SU-DHL-6 (cell line): ENCODE measurements around the gene ATG4C.

Experiments used
- EZH2phosphoT487 ChIP-seq: fragments of 200-600 bp; sonication (generic), shearing (Covaris generic); conservative IDR thresholded peaks from 2 replicates; pipeline ENCODE4 v1.6.1; 2018; ENCODE audit warnings: mild to moderate bottlenecking, antibody characterized with exemption, low read length, moderate library complexity, mixed read lengths
- TF ChIP-seq, protein P1 (sequence below): fragments of 200-600 bp; sonication (generic); IDR thresholded peaks from one replicate; pipeline ENCODE4 v1.5.1; 2017; ENCODE audit warnings: antibody characterized with exemption, mild to moderate bottlenecking, low read length, moderate library complexity; ENCODE audit not compliant: insufficient read depth, poor library complexity, severe bottlenecking

DNA sequence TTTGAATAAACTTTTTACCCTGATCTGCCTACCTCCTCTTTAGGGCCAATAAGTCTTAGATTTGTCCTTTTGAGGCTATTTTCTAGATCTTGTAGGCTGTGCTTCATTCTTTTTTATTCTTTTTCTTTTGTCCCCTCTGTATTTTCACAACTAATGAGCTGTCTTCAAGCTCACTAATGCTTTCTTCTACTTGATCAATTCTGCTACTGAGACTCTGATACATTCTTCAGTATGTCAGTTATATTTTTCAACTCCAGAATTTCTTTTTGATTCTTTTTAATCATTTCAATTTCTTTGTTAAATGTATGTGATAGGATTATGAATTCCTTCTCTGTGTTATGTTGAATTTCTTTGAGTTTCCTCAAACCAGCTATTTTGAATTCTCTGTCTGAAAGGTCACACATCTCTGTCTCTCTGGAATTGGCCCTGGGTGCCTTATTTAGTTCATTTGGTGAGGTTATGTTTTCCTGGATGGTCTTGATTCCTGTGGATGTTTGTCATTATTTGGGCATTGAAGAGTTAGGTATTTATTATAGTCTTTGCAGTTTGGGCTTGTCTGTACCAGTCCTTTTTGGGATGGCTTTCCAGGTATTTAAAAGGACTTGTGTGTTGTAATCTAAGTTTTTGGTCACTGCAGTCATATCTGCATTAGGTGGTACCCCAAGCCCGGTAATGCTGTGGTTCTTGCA lies 11.2 kb upstream of the ATG4C start:
- TF ChIP-seq, protein P1, sequence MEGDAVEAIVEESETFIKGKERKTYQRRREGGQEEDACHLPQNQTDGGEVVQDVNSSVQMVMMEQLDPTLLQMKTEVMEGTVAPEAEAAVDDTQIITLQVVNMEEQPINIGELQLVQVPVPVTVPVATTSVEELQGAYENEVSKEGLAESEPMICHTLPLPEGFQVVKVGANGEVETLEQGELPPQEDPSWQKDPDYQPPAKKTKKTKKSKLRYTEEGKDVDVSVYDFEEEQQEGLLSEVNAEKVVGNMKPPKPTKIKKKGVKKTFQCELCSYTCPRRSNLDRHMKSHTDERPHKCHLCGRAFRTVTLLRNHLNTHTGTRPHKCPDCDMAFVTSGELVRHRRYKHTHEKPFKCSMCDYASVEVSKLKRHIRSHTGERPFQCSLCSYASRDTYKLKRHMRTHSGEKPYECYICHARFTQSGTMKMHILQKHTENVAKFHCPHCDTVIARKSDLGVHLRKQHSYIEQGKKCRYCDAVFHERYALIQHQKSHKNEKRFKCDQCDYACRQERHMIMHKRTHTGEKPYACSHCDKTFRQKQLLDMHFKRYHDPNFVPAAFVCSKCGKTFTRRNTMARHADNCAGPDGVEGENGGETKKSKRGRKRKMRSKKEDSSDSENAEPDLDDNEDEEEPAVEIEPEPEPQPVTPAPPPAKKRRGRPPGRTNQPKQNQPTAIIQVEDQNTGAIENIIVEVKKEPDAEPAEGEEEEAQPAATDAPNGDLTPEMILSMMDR, result no peak
- no peak for TF ChIP-seq EZH2phosphoT487
